Ishikawa (cell line): ENCODE data around the gene TCF20.

Experiments used
- CEBPB ChIP-seq: IDR thresholded peaks from 2 replicates; pipeline ENCODE4 v1.6.1; 2012
- CREB1 ChIP-seq: IDR thresholded peaks from 2 replicates; pipeline ENCODE4 v1.6.1; 2012; ENCODE audit warnings: low read depth
- EP300 ChIP-seq: IDR thresholded peaks from 2 replicates; pipeline ENCODE4 v1.6.1; 2012; ENCODE audit warnings: borderline replicate concordance
- NFIC ChIP-seq: IDR thresholded peaks from 2 replicates; pipeline ENCODE4 v1.6.1; 2012
- RAD21 ChIP-seq: IDR thresholded peaks from 2 replicates; pipeline ENCODE4 v1.6.1; 2012; ENCODE audit warnings: low read depth
- TCF12 ChIP-seq: IDR thresholded peaks from 2 replicates; pipeline ENCODE4 v1.6.1; 2012; ENCODE audit warnings: low read depth
- TF ChIP-seq, protein P1 (sequence below): IDR thresholded peaks from 2 replicates; pipeline ENCODE4 v1.6.1; 2012
- TF ChIP-seq, protein P2 (sequence below): IDR thresholded peaks from 2 replicates; pipeline ENCODE4 v1.6.1; 2012; ENCODE audit warnings: low read depth, mild to moderate bottlenecking

DNA sequence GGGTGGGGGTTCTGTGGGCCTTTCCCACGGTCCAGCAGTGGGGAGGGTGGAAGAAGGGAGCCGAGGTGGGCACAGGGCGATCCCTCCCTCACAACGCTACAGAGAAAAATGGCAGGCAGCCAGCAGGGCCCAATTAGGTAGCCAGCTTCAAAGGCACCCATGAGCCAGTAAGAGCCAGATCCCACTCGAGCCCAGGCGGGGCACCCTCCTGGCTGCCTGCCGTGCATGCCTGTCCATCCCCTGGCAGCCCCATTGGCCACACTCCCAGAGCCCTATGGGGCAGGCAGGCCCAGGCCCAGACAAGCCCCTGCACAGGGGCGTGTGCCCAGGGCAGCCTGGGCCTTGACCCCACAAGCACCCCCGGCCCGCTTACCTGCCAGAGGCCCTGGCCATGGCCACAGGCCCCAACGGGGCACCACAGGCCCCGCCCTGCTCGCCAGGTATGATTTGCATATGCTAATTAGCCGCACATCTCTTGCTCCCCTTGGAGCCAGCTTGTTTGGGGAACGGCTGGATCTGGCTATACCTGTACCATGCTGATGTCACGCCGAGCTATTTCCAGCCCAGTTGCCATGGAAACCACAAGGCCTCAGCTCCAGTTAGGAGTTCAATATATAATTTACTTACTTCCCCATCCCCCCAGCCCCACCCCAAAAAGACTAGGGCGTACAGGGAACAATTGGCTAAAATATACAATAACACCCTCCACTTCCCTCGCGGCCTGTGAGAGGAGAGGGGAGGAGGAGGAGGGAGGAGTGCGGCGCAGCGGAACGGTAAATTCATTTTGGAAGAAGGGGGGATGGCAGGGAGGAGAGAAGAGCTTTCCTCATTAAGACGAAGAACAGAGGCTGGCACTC lies 47.5 kb upstream of the TCF20 start:
- TF ChIP-seq RAD21 (no peak), CEBPB (no peak), CREB1 (no peak), EP300 (peak; percentile 66), TCF12 (no peak), NFIC (peak; percentile 72)
- TF ChIP-seq, protein P1, sequence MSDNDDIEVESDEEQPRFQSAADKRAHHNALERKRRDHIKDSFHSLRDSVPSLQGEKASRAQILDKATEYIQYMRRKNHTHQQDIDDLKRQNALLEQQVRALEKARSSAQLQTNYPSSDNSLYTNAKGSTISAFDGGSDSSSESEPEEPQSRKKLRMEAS = no peak; the same call in 1 of the 2 replicates
- TF ChIP-seq, protein P2, sequence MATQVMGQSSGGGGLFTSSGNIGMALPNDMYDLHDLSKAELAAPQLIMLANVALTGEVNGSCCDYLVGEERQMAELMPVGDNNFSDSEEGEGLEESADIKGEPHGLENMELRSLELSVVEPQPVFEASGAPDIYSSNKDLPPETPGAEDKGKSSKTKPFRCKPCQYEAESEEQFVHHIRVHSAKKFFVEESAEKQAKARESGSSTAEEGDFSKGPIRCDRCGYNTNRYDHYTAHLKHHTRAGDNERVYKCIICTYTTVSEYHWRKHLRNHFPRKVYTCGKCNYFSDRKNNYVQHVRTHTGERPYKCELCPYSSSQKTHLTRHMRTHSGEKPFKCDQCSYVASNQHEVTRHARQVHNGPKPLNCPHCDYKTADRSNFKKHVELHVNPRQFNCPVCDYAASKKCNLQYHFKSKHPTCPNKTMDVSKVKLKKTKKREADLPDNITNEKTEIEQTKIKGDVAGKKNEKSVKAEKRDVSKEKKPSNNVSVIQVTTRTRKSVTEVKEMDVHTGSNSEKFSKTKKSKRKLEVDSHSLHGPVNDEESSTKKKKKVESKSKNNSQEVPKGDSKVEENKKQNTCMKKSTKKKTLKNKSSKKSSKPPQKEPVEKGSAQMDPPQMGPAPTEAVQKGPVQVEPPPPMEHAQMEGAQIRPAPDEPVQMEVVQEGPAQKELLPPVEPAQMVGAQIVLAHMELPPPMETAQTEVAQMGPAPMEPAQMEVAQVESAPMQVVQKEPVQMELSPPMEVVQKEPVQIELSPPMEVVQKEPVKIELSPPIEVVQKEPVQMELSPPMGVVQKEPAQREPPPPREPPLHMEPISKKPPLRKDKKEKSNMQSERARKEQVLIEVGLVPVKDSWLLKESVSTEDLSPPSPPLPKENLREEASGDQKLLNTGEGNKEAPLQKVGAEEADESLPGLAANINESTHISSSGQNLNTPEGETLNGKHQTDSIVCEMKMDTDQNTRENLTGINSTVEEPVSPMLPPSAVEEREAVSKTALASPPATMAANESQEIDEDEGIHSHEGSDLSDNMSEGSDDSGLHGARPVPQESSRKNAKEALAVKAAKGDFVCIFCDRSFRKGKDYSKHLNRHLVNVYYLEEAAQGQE = no peak
